ENCODE results near the gene RNLS. TPM values are rescaled to one million over a fixed set of nuclear protein-coding genes. Genes with fewer than 3 reads are reported as not detected.

Gene RNLS
- total and polyA plus RNA-seq, 2 of the 4 experiments (the other 2 are of a cell fraction), result 4.5 to 7.0 TPM

- no peaks in the 10 kb centered on the region for H4K20me1 ChIP-seq (ENCODE audit: insufficient read depth, low read length)
- WGBS, 2 experiments (ENCODE audit: extremely low coverage in 2 of 2, insufficient read length in 1 of 2), result no CpG with 5 or more reads among the region's 1 CpG
- ChIA-PET CTCF (interaction anchor here (0.6 kb wide), 1 partner anchor 20 kb away, joined by 3 read pairs; no protein-coding TSS in a partner anchor), POLR2A (ENCODE audit: unreplicated experiment) (no interaction called here)
- H3K14ac ChIP-seq (replicated peaks; ENCODE audit: low read depth, low read length), result no peak overlapping the region
- no peak overlapping the region for H2BK20ac ChIP-seq (ENCODE audit: low read depth, low read length)
- no peaks in the 10 kb centered on the region for H3K9me1 ChIP-seq (ENCODE audit: insufficient read depth, low read length)
- no peak overlapping the region for H2AFZ ChIP-seq (replicated peaks; ENCODE audit: low read length, poor library complexity)
- ATAC-seq (ENCODE audit: low read depth) (no peak), DNase-seq (no peak)
- no peak overlapping the region for H2BK5ac ChIP-seq (ENCODE audit: low read depth, low read length, poor library complexity, severe bottlenecking)
- no peak overlapping the region for H3K56ac ChIP-seq (ENCODE audit: extremely low read depth, insufficient read depth, low read length)
- no peak overlapping the region for H3K4me3 ChIP-seq (ENCODE audit: insufficient read depth, low read depth, low read length)
- no peak overlapping the region for H4K91ac ChIP-seq (ENCODE audit: insufficient read depth, low read depth, low read length)
- BruUV-seq (replicated peaks), result no TSS peak
- H3K9me3 ChIP-seq (ENCODE audit: control insufficient read depth, insufficient read depth, low read length), result no peaks in the 10 kb centered on the region
- no peaks in the 10 kb centered on the region; the same call in 1 of the 2 replicates for H3K27me3 ChIP-seq (ENCODE audit: control insufficient read depth, insufficient read depth, low read length)
- no peak overlapping the region for H3K18ac ChIP-seq (ENCODE audit: low read depth, low read length)
- H3K79me1 ChIP-seq (ENCODE audit: low read depth in 1 of 2, low read length in 2 of 2), result no peaks in the 10 kb centered on the region
- no peak overlapping the region for H3K23ac ChIP-seq (ENCODE audit: low read depth, low read length)
- H3K4ac ChIP-seq (ENCODE audit: low read depth, low read length), result no peak overlapping the region
- no peaks in the 10 kb centered on the region; the same call in 1 of the 2 replicates for H3K4me1 ChIP-seq (ENCODE audit: control insufficient read depth, insufficient read depth, low read length)
- H2BK120ac ChIP-seq (ENCODE audit: low read depth, low read length), result no peak overlapping the region
- TF ChIP-seq ELK1 (IDR thresholded peaks at IDR 0.05; ENCODE audit: borderline replicate concordance, low read depth, low read length) (no peak), RCOR1 (IDR thresholded peaks at IDR 0.05; ENCODE audit: insufficient replicate concordance, low read length) (no peak), BHLHE40 (IDR thresholded peaks at IDR 0.05; ENCODE audit: low read depth, low read length) (no peak), POLR2A (IDR thresholded peaks at IDR 0.05; ENCODE audit: low read depth, low read length) (no peak), MXI1 (IDR thresholded peaks at IDR 0.05; ENCODE audit: borderline replicate concordance, low read depth, low read length) (no peak), MAFK (IDR thresholded peaks at IDR 0.05; ENCODE audit: low read depth, low read length) (no peak), RFX5 (IDR thresholded peaks at IDR 0.05; ENCODE audit: low read depth, low read length) (no peak), SMC3 (IDR thresholded peaks at IDR 0.05; ENCODE audit: low read depth, low read length) (no peak), MAZ (IDR thresholded peaks at IDR 0.05; ENCODE audit: borderline replicate concordance, low read depth, low read length) (no peak)
- dilution Hi-C loops (cut with HindIII; ENCODE audit: low sequenced_read_pairs, unreplicated experiment), result no loop called here
- H3K36me3 ChIP-seq (ENCODE audit: control insufficient read depth, insufficient read depth, low read length), result no peaks in the 10 kb centered on the region
- no peak overlapping the region for H2AK9ac ChIP-seq (replicated peaks; ENCODE audit: low read depth, low read length, poor library complexity)
- no peak overlapping the region for H3K4me2 ChIP-seq (ENCODE audit: low read depth, low read length)
- no peak overlapping the region for H4K5ac ChIP-seq (ENCODE audit: low read depth, low read length)
- no peak overlapping the region for H2AK5ac ChIP-seq (ENCODE audit: low read depth, low read length)
- H3K9ac ChIP-seq (ENCODE audit: low read depth, low read length), result no peak overlapping the region
- H4K8ac ChIP-seq (ENCODE audit: low read depth in 2 of 2, low read length in 2 of 2), result no peak overlapping the region
- in situ Hi-C loops (cut with MboI; ENCODE audit: low sequenced_read_pairs), result no loop called here
- no peak overlapping the region for H3K27ac ChIP-seq (ENCODE audit: insufficient read depth, low read length)
- H2BK15ac ChIP-seq (ENCODE audit: low read depth, low read length), result no peak overlapping the region
- intact Hi-C loops (cut with micrococcal nuclease), result no loop called here
Measured at GRCh38 chr10:88562152-88562551, 21.0 kb downstream of the RNLS start.

Data from IMR-90 (cell line).